OCI-M1 (cell line): ENCODE measurements around the gene RNF149.

Experiments
- DNase-seq: peaks from one replicate; lab custom pipeline; 2025; lab: John Stamatoyannopoulos, UW

The RNF149 gene

DNA sequence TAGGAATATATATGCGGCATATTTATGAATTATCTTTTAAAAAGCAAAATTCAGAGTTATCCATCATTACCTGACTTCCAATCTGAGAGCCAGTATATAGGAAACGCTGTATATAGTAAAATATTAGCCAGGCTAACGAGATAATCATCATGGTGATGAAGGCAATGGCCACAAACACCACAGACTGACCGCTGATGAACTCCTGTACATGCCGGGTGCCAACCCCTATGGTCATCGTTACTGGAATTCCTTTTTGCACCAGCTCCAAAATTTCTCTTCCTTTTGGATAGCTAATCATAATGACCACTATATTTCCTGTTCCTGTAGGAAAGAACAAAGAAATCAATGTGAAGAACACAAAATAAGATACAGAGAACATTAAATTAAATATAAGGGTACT lies 13.6 kb downstream of the RNF149 start:
- no peak for DNase-seq

DNA sequence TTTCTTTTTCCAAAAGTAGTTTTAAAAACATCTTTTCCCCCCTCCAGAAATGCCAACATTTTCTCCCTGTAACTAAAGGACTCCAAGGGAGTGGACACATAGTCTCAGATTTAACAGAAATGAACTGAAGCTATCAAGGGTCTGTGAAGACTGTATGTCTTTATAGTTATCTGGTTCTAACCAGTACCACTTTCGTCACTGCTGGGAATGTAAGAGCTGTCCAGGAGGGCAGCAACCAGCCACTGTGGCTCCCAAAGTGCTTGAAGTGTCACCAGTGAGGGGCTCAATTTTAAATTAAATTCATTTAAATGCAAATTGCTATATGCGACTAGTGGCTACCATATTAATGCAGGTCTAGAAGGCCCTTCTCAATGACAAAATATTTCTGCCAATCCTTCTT lies 15.0 kb downstream of the RNF149 start:
- DNase-seq = no peak

DNA sequence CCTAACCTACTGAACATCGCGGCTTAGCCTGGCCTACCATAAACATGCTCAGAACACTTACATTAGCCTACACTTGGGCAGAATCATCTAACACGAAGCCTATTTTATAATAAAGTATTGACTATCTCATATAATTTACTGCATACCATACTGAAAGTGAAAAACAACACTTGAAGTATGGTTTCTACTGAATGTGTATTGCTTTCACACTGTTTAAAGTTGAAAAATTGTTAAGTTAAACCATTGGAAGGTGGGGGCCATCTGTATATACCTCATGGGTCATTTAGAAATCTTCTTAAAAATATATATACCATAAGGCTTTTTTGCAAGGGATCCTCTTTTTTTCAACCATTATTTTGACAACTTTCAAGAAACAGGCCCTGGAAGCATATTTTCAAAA lies 16.5 kb downstream of the RNF149 start:
- no peak for DNase-seq

DNA sequence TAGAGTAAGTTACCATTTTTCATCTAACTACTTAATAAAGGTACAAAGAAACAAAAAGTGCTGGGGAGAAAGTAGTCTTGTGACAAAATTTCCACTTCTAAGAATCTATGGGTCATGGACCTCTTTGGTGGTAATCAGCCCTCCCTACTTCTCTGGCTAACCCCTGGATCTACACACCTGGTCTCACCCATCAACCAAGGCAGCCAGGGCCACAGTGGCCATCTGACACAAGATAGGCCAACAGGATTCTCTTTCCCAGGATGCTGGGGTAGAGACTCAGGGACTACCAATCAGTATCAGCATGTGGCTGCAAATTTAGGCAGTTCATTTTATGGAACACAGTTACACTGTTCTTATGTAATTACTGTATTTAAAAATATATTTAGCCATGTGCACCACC lies 17.8 kb downstream of the RNF149 start:
- no peak for DNase-seq

DNA sequence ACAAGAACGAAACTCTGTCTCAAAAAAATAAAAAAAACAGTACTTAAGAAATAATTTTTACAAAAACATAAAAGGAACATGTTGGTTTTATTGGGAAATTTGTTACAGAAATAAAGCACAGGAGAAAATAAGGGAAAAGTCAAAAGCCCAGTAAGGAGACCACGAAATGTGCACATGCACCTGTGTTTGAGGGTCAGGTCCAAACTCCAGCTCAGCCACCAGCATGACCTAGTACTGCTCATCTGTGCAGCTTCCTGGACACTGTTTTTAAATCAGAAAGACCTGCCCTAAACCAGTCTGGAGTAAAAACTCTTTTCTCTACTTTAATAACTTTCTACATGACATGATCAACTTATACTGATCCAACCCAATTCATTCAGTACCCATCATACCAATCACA lies 21.2 kb downstream of the RNF149 start:
- DNase-seq = no peak

DNA sequence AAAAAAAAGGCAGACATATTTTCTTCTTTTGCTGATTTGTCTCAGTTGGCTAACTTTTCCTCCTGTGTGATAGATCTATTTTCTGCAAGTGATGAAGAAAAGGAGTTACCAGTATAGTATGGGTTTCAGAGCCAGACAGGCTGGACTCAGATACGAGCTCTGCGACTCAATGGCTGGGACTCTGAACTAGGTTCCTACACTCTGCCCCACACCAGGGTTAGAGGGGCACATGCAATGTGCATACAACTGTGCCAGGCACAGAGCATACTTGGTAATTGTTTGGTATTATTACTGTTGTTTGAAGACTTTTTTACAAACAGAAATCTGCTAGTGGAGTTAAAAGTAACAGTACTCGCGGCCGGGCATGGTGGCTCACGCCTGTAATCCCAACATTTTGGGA lies 21.8 kb downstream of the RNF149 start:
- no peak for DNase-seq

DNA sequence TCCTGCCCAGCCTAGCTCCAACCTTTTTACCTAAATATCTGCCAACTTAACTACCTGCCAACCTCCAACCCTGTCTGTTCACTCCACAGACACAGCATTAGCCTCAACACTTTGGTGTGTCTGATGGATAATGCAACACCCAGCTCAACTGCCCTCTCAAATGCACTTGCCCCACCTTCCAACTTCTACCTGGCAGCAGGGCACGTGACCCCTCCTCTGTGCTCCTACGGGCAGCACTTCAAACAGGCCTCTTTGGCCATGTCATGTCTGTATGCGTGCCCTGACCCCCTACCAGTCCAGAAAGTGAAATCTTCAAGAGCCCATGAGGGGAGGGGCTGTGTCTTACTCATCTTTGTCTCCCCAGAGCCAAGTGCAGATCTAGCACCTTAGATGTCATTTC lies 25.5 kb downstream of the RNF149 start:
- no peak for DNase-seq

DNA sequence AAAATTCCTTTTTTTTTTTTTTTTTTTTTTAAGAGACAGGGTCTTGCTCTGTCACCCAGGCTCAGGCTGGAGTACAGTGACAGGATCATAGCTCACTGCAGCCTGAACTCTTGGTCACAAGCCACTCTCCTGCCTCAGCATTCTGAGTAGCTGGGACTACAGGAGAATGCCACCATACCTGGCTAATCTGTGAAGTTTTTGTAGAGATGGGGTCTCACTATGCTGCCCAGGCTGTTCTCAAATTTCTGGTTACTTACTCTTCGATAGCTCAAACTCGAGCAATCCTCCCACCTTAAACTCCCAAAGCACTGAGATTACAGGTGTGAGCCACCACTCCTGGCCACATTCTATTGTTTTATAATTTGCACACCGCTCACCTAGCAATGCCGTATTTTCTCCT lies 27.0 kb downstream of the RNF149 start:
- DNase-seq = no peak

DNA sequence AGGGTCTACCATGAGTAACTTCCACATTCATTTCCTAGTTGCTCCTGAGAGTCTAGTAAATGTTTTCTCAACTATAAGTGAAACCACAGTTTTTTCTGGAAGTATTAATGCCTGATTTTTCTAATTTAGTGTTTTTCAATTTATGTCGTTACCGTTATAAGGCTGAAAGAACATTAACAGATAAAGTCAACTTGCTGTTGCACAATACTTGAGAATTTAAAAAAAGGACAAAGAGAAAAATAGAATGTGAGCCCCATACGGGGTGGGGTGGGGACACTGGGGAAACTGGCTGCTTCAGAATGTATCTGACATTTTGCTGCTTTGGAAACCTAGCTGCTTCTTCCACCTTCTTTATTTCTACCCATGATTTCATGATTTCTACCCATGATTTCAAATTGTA lies 29.6 kb downstream of the RNF149 start:
- no peak for DNase-seq

DNA sequence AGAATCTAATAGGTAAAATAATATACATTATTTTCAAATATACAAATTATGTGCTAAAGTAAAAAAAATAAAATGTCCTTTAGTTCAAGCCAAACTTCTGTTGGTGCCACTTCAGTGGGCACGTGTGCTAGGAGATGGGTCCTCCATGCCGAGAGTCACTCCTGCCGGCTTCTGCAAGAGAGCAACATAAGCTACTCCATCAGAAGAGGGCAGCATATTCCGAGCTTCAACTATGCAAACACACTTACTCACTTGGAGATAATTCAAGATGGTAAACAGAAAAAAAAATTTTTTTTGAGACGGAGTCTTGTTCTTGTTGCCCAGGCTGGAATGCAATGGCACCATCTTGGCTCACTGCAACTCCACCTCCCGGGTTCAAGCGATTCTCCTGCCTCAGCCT lies 31.4 kb downstream of the RNF149 start:
- DNase-seq = no peak

DNA sequence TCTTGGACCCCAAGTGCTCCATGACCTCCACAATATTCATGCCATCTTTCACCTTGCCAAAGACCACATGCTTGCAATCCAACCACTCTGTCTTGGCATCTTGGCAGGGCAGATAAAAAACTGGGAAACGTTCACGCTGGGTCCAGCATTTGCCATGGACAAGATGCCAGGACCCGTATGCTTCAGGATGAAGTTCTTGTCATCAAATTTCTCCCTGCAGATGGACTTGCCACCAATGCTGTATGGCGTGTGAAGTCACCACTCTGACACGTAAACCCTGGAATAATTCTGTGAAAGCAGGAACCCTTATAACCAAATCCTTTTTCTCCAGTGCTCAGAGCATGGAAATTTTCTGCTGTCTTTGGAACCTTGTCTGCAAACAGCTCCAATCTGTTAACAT lies 34.4 kb downstream of the RNF149 start:
- DNase-seq = no peak

DNA sequence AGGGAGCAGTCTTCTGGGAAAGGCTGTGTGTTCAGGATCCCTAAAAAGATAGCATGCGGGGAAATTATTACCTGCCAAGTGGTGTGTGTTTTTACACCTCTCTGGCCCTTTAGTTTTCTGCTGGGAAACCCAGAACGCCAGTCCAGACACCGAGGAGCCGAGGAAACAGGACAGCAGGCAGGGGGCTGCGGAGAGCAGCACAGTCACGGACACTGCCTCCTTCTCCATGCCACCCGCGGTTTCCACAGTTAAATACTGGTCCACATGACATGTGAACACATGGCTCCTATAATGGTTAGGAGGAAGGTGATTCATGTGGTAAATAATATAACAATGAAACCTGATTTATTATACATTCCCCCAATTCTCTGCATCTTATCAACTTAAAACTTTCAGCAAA lies 35.4 kb downstream of the RNF149 start:
- no peak for DNase-seq

DNA sequence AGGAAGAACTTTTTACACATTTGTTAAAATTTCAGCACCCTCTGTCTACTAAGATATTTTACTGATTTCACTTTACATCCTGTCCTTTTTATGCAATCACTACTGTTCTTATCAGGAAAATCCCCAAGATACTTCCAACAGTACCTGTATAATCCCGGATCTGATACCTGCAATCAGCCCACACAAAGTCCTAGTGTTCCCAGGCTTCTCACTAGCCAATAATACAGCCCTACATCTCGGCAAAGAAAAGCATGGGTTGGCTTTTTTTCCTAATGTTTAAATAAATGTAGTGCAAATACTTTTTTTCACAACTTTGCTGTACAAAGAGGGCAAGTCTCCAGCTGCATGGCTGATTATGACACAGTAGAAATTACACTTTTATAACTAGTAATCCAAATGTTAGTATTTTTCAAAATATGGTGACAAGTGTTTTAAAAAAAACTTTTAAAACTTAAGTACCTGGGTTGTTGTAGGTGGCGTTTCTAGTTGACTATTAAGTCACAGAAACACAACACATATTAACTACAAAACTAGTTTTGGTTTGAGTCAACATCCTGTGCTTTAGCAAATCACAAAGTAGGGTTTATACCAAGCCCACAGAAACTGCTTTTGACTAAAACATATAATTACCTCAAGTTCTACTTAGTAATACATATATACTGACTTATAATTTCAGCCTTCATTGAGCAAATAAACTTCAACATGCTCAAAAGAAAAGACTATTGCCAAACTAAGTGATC lies 36.3 kb downstream of the RNF149 start:
- no peak for DNase-seq

DNA sequence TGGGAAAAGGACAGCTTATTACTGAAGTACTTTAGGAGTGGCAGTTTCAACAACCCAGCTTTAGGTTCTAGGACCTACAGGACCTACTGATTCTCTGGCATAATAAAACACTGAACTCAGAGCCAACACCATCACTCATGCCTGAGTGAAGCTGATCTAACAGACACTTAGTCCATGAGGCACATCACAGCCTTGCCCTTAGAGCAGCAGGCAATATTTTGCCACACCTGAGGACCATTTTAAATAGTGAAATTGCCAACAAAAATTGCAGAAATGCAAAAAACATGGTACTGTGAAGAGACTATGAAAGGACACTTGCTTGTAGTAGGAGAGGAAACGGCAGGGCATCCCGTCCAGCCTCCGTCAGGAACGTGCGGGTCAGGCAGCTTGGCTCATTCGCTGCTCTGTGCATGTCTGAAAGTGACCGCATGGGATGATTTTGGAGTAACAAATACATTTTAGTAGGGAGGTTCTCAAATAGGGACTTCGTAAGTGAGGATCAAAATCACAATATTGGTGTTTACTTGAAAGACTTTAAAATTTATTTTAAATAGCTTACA lies 37.7 kb downstream of the RNF149 start:
- no peak for DNase-seq

DNA sequence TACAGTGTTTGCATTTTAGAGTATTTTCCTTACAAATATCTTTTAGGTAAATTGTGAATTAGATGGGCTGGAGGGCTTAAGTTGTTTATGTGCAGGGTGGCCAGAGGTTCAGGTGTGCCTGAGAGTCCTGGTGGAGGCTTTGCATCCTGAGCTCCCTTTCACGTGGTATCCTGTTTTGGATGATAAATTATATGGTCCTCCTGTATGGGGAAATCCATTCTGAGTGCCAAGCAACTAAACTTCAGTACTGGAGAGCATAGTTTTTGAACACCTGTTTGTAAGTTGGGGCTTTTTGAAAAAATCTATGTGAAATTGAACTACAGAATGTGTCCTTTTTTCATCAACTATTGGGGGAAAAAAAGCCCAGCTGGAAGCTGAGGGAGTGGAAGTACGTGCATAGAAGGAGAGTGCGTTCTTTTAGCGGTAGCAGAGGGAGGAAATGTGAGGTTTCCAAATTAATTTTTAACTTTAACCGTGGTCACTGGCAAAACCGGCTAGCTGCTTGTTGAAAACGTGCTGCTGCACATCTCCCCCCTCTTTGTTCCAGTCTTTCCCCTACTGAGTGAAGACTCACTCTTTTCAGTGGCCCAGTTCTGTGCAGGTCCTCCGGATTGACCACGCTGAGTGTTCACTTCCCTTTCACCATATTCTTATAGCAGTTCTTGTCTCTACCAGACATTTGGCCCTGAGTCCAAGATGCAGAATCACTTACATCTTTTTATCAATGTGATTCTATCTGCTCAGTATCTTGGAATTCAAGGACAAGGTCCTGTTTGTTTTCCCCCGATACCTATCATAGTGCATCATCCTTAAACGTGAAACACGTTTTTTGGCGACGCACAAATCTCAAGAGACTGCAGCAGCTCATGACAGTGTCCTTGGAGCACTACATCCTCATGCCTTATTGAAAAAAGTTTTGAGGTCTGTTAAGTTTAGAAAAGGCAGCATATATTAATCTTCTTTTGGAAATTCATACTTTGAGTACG lies 40.5 kb downstream of the RNF149 start:
- DNase-seq = no peak

DNA sequence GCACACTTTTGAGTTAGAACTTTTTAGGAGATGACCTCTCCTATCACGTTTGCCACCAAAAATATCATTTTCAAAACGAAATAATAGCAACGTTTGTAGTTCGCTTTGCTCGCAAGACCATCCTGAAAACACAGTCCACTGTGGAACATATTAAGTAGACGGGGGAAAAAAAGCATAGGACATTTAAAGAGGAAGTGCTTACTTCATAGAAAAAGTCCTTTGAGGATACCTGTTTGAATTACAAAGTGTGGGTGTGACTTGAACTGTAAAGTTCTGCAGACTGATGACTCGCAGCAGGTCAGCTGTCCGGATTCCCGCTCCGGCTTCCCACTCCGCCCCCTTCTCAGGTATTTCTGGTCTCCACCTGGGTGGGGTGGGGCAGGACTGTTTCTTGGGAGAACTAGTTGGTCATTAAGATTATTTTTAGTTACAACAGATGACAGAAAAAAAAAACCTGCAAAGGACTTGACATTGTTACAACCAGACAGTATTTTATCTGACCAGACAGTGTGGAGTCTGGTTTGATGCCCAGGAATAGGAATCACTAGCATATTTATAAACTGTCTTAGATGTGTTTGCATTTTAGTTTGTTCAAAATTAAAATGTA lies 42.5 kb downstream of the RNF149 start:
- no peak for DNase-seq

DNA sequence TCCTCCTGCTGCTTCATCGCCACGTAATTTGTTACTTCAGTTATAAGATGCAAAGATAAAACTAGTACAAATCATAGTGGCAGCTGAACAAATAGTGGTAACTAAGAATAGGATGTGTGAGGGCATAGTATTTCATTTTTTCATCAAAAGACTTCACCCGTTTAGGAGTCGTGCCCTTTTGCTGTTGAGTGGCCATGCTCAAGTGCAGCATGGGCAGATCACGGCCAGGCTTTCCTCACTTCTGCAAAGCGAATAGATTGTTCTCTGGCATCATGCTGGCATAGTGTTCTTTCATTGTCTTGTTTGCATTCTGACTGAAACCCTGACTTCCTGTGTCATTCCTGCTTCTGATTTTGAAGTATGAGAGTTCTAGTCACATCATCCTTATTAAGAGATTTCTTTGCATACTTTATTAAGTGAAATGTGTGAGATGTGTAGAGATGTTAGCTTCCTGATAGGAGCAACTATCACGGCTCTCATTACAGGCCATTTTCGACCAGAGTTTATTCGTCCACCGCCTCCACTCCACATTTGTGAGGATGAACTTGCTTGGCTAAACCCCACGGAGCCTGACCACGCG lies 44.1 kb downstream of the RNF149 start:
- DNase-seq = no peak

DNA sequence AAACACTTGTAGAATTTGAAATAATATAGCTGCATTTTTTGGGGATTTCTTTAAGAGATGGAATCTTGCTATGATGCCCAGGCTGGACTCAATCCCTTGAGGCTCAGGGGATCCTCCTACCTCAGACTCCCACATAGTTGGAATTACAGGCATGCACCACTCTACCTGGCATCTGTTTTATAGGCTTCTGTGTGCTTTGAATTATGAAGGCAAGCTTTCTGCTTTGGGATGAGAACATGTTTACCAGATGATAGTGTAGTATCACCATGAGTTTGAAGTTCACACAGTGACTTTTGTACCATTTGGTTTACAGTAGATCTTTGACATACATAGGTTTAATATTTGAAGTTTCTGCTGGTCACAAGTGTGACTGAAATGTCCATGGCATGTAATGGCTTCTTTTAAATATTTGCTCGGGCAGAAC lies 45.1 kb downstream of the RNF149 start:
- DNase-seq = no peak

DNA sequence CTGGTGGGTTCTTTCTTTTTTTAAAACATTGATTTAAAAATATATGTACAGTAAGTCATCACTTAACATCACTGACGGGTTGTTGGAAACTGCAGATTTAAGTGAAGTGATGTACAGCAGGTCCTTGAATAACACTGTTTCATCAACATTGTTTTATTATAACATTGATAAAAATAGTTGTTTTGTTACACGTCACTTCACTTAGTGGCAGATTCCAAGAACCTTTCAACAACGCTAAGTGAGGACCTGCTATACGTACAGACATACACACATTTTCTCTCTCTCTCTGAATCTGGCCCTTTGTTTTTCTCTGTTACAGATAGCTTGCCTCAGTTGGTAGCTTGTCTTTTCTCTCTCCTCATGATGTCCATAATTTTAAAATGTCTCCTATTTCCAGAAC lies 46.4 kb downstream of the RNF149 start:
- no peak for DNase-seq

DNA sequence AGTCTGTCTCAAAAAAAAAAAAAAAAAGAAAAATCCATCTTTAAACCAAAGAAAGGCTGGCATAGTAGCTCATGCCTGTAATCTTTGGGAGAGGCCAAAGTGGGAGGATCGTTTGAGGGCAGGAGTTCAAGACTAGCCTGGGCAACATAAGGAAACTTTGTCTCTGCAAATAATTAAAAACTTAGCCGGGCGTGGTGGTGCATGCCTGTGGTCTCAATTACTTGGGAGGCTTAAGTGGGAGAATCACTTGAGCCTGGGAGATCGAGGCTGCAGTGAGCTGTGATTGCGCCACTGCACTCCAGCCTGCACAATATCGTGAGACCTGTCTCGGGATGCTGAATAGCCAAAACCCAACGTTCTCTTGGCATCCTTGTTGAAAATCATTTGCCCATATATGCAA lies 49.7 kb downstream of the RNF149 start:
- DNase-seq = no peak

DNA sequence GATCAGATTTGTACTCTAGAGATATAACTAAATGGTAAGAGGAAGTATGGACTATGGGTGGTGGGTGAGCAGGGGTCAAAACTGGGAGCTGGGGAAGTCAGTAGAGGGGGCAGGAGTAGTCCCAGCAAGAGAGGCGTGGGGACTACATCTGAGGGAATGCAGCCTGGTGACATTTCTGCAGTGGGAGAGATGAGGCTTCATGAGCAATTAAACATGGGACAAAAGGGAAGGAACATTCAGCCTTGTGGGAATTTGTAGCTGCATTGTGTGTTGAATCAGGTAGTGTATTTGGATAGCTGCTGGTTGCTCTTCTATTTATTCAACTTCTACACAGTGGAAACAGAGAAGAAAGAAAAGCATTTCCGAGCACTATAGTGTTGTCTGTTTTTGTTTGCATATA lies 52.2 kb downstream of the RNF149 start:
- no peak for DNase-seq

DNA sequence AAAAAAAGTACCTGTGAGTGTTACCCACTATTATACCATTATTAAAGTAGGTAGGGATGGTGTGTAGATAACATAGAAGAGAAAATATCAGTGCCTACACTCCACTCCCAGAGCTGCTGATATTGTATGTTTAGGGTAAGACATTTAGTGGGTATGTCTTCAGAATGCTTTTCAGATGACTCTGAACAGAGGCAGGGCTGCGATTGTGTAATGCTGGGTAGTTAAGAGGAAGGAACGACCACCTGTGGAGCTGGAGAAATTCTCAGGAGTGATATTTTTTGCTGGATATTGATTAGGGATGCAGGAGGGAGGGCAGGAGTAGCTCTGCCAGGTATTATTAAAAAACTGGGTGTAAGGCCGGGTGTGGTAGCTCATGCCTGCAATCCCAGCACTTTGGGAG lies 53.0 kb downstream of the RNF149 start:
- DNase-seq = no peak
